Smooth muscle cell of the brain vasculature (primary cell): ENCODE data around the gene NBPF20.
"Not testable (repeated sequence)": the region's sequence is repeated elsewhere in the genome, so short reads cannot be mapped to it uniquely, and the experiment has no call there.

Experiments
- DNase-seq: peaks from one replicate; pipeline ENCODE4 v3.0.0-alpha.2; 2012; ENCODE audit warnings: low read depth, low spot score

NBPF20 gene

GRCh38 chr1:145425436-145426029 lies at the start of gene NBPF20:
Gene NBPF20 (minus strand): TSS chr1:145425603. CDS start chr1:145405272, 20,331 bp downstream.
- peak; percentile 32 for DNase-seq

- not testable (repeated sequence) for DNase-seq
These were observed 49.5 kb upstream of the NBPF20 start for GRCh38 chr1:145474837-145475368.

- not testable (repeated sequence) for DNase-seq
These were observed 47.3 kb upstream of the NBPF20 start for GRCh38 chr1:145472731-145473130.

GRCh38 chr1:145471365-145471764 lies 46.0 kb upstream of the NBPF20 start:
- DNase-seq, result not testable (repeated sequence)

- DNase-seq, result peak; percentile 88
These were observed 40.2 kb upstream of the NBPF20 start for GRCh38 chr1:145465405-145466144.

- DNase-seq, result not testable (repeated sequence)
These were observed 39.4 kb upstream of the NBPF20 start for GRCh38 chr1:145464708-145465336.

- not testable (repeated sequence) for DNase-seq
These were observed 38.6 kb upstream of the NBPF20 start for GRCh38 chr1:145464017-145464416.

GRCh38 chr1:145460684-145461083 lies 35.3 kb upstream of the NBPF20 start:
- not testable (repeated sequence) for DNase-seq

GRCh38 chr1:145460048-145460447 lies 34.6 kb upstream of the NBPF20 start:
- DNase-seq, result not testable (repeated sequence)

- not testable (repeated sequence) for DNase-seq
These were observed 34.2 kb upstream of the NBPF20 start for GRCh38 chr1:145459591-145459990.

GRCh38 chr1:145459063-145459462 lies 33.7 kb upstream of the NBPF20 start:
- DNase-seq, result not testable (repeated sequence)

- DNase-seq, result not testable (repeated sequence)
These were observed 29.4 kb upstream of the NBPF20 start for GRCh38 chr1:145454824-145455177.

GRCh38 chr1:145453873-145454823 lies 28.7 kb upstream of the NBPF20 start:
- not testable (repeated sequence) for DNase-seq

- DNase-seq, result not testable (repeated sequence)
These were observed 27.1 kb upstream of the NBPF20 start for GRCh38 chr1:145452506-145452905.

GRCh38 chr1:145451914-145452313 lies 26.5 kb upstream of the NBPF20 start:
- not testable (repeated sequence) for DNase-seq

GRCh38 chr1:145445219-145445618 lies 19.8 kb upstream of the NBPF20 start:
- DNase-seq, result not testable (repeated sequence)

- DNase-seq, result not testable (repeated sequence)
These were observed 16.9 kb upstream of the NBPF20 start for GRCh38 chr1:145442340-145442739.

GRCh38 chr1:145431363-145432256 lies 6.2 kb upstream of the NBPF20 start:
- DNase-seq, result not testable (repeated sequence)

- DNase-seq, result not testable (repeated sequence)
These were observed 5.4 kb upstream of the NBPF20 start for GRCh38 chr1:145430830-145431229.

GRCh38 chr1:145429329-145429728 lies 3.9 kb upstream of the NBPF20 start:
- not testable (repeated sequence) for DNase-seq
